CD8-positive, alpha-beta memory T cell (primary cell): Measurements from ENCODE around the gene ZNF750. TPM values are rescaled to one million over a fixed set of nuclear protein-coding genes. Genes with fewer than 3 reads are reported as not detected.

Experiments
- CTCF ChIA-PET: fragments of 350-600 bp; sonication (Branson Sonifier 250); formaldehyde crosslinking; loops from one replicate; lab custom pipeline; 2021; ENCODE audit warnings: antibody characterized with exemption; lab: Charles Lee
- POLR2A ChIA-PET: fragments of 350-600 bp; sonication (Branson Sonifier 250); formaldehyde crosslinking; loops from one replicate; lab custom pipeline; 2021; ENCODE audit warnings: antibody characterized with exemption; lab: Charles Lee
- DNase-seq, 5 donors: peaks; one replicate each; pipeline versions ENCODE4 v3.0.0 to v3.0.0-alpha.2; 2020 to 2022; ENCODE audit warnings: mixed read lengths in 1 of 5
- H3K27ac ChIP-seq: one replicate; pipeline ENCODE4 v1.7.0; 2013; ENCODE audit warnings: low read depth, mild to moderate bottlenecking, low read length, moderate library complexity
- H3K27me3 ChIP-seq: 2 replicates; pipeline ENCODE4 v1.7.0; 2013; ENCODE audit warnings: low read length, mild to moderate bottlenecking; ENCODE audit not compliant: insufficient read depth, poor library complexity, severe bottlenecking
- H3K36me3 ChIP-seq: 2 replicates; pipeline ENCODE4 v1.7.0; 2013; ENCODE audit warnings: mild to moderate bottlenecking, low read length, moderate library complexity; ENCODE audit not compliant: insufficient read depth
- H3K4me1 ChIP-seq: 2 replicates; pipeline ENCODE4 v1.7.0; 2013; ENCODE audit warnings: mild to moderate bottlenecking, low read length, moderate library complexity; ENCODE audit not compliant: insufficient read depth
- H3K4me3 ChIP-seq: 2 replicates; pipeline ENCODE4 v1.7.0; 2013; ENCODE audit warnings: mild to moderate bottlenecking, low read length
- H3K9me3 ChIP-seq: 2 replicates; pipeline ENCODE4 v1.7.0; 2013; ENCODE audit warnings: mild to moderate bottlenecking, low read length
- H3K27ac Mint-ChIP-seq, 8 donors: one replicate each; pipeline ENCODE4 v1.8.0; 2020 to 2021; ENCODE audit warnings: mixed read lengths in 8 of 8, mild to moderate bottlenecking in 6 of 8, inconsistent platforms in 3 of 8, moderate library complexity in 3 of 8
- H3K27me3 Mint-ChIP-seq, 2 donors: one replicate each; pipeline ENCODE4 v1.8.0; 2020 to 2021; ENCODE audit warnings: mixed read lengths in 2 of 2, mild to moderate bottlenecking in 1 of 2, moderate library complexity in 1 of 2
- H3K36me3 Mint-ChIP-seq, 3 donors: one replicate each; pipeline ENCODE4 v1.8.0; 2020 to 2021; ENCODE audit warnings: mixed read lengths in 3 of 3, inconsistent platforms in 1 of 3, mild to moderate bottlenecking in 1 of 3
- H3K4me1 Mint-ChIP-seq, 3 donors: one replicate each; pipeline ENCODE4 v1.8.0; 2020 to 2021; ENCODE audit warnings: mixed read lengths in 3 of 3, inconsistent platforms in 1 of 3, mild to moderate bottlenecking in 1 of 3
- H3K4me3 Mint-ChIP-seq, 7 donors: one replicate each; pipeline ENCODE4 v1.8.0; 2020 to 2021; ENCODE audit warnings: mixed read lengths in 7 of 7, mild to moderate bottlenecking in 6 of 7, moderate library complexity in 4 of 7, inconsistent platforms in 2 of 7
- H3K9me3 Mint-ChIP-seq, 5 donors: one replicate each; pipeline ENCODE4 v1.8.0; 2020 to 2022; ENCODE audit warnings: mixed read lengths in 5 of 5, mild to moderate bottlenecking in 3 of 5, moderate library complexity in 2 of 5, inconsistent platforms in 1 of 5
- polyA plus RNA-seq: library from polyadenylated mRNA; unstranded; fragments of 300-500 nt; fragmentation: Illumina TruSeq; gene quantifications from one replicate; pipeline ENCODE4 v1.2.3, GENCODE V29; 2021
- total RNA-seq, 2 experiments: library from RNA; stranded (reverse); gene quantifications; one replicate each; pipeline ENCODE4 v1.2.3, GENCODE V29; 2021

Gene ZNF750
- total RNA-seq (not detected), polyA plus RNA-seq (not detected)

DNA sequence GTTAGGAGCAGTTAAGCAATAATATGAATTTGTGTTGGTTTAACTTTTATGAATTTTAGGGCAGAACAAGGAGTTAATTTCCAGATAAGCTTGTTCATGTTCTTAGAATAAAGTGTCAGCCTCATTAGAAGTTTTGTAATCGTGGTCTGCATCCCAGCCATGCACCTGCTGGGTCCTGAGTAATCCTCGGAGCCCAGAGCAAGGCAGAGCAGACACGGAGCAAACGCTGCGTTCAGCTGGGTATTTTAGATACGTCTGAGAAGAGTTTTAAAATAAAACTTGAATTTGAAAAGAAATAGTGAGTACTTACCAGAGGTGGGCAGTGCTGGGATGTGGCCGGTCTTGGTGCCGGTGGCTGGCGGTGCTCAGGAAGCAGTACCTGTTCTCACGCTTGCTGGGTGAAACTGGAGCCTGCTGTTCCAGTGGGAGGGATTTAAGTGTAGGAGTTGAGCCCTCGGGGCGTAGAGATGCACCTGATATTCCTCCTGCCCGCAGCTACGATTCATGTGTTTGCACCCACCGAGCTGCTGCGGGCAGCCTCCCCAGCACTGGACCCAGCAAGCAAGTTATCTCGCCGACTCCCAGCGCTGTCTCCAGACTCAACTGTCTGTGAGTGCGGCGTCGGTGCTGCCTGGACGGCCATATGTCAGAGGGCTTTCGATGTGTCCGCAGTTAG lies at the start of gene ZNF750:
TSS of gene ZNF750 (minus strand) at position 406 of the 676 bp plus-strand sequence. CDS start 7,568 bp downstream, outside the sequence.
- Histone ChIP-seq H3K4me1 (no peaks in the 10 kb centered on the region), H3K4me3 (no peak within 1 kb of the TSS), H3K27me3 (no peaks in the 10 kb centered on the region), H3K27ac (no peak within 1 kb of the TSS), H3K36me3 (no peaks in the 10 kb centered on the region), H3K9me3 (no peaks in the 10 kb centered on the region)
- Mint-ChIP-seq H3K27me3 (no peaks in the 10 kb centered on the region), H3K4me1 (peaks cover 0 to 6% (median 3%) of the 10 kb centered on the region in 3 donors), H3K9me3 (no peaks in the 10 kb centered on the region), H3K27ac (peak within 1 kb of the TSS in 1 of 8 donors; percentile 30), H3K4me3 (peak within 1 kb of the TSS in 1 of 7 donors; percentile 9), H3K36me3 (peaks cover 0 to 8% (median 2%) of the 10 kb centered on the region in 3 donors)
- POLR2A ChIA-PET = no interaction called here
- CTCF ChIA-PET = interaction anchor here (1.4 kb wide), 1 partner anchor 44 kb away, joined by 3 read pairs; no protein-coding TSS in a partner anchor
- no peak for DNase-seq

DNA sequence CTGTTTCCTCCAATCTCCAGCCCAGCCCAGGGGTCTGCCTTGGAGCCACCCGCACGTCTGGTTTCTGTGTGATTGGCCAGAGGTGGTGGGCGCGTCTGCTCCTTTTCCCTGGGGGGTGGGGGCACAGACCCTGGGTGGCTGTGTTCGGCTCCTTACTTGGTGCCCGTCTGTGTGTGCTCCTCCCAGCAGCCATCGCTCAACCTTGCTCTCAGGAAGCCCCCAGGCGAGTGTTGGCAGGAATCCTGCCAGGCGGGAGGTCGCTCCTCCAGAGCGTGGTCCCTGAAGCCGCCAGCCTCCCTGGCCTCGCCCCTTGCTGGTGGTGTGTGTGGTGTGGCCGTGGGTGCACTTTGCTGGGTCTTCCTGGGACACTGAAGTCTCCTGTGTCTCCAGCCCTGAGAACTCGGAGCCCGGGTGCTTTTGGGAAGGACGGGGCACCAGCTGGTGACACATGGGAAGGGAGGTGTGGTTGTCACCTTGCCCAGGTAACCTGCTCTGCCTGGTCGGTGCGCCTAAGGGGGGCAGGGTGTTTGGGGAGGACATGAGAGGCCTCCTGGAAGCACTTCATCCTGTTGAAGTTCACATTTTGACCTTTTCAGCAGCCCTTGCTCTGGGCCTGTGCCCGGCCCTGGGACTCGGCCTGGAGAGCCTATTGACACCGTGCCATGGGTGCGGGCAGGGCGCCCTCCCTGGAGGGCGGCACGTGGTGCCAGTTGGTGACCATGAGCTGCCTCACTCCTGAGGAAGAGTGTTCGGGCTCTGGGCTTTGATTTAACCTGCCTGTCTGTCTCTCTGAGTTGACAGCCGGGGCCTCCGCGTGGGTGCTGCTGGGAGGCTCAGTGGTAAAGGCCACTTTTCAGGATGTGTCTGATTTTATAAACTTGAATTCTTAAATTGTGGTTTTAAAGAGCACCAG lies 49.0 kb upstream of the ZNF750 start:
- H3K4me1 Mint-ChIP-seq = peaks cover 62 to 74% (median 74%) of the 10 kb centered on the region in 3 donors
- peak overlapping the region in 4 of 8 donors; percentile 5 to 97 (median 38) for H3K27ac Mint-ChIP-seq
- ChIA-PET CTCF (no interaction called here), POLR2A (no interaction called here)
- no peaks in the 10 kb centered on the region for H3K27me3 Mint-ChIP-seq
- no peak for DNase-seq
- Histone ChIP-seq H3K9me3 (no peaks in the 10 kb centered on the region), H3K27ac (no peak overlapping the region), H3K4me3 (no peak overlapping the region), H3K27me3 (no peaks in the 10 kb centered on the region), H3K4me1 (peaks cover 43% of the 10 kb centered on the region), H3K36me3 (no peaks in the 10 kb centered on the region)
- H3K9me3 Mint-ChIP-seq = no peaks in the 10 kb centered on the region
- peak overlapping the region in 1 of 7 donors; percentile 23 for H3K4me3 Mint-ChIP-seq
- peaks cover under 1 to 46% (median 19%) of the 10 kb centered on the region in 3 donors for H3K36me3 Mint-ChIP-seq

DNA sequence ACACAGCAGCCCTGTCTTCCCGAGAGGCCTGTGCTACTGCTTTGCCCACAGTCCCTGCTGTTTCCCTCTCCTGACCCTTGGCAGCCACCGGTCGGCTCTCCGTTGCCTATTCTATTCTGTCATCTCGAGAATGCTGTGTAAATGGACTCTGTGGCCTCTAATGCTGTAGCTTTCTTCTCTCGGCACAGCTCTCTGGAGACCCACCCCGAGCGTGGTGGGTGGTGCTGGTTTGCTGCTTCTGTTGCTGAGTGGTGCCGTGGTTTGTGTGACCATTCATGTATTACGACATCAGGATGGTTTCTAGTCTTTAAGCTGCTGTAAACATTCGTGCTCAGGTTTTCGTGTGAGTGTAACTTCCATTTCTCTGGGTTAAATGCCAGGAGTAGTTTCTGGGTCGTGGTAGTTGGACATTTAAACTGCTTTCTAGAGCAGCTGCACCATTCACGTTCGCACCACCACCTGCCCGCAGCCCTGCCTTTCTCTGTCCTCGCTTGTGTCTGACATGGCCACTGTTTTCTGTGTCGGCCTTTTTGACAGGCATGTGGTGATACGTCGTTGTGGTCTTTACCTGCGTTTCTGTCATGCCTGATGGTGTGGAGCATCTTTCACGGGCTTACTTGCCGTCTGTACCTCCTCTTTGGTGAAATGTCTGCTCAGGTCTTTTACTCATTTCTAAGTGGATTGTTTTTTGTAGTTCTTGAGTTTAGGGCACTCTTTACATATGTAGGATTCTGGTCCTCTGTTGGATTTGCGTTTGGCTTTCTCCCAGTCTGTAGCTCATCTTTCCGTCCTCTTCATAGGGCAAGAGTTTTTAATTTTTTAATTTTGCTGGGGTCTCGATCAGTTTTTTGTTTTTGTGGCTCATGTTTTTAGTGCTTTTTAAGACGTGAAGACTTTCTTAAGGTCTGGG lies 47.7 kb upstream of the ZNF750 start:
- no peak overlapping the region for H3K4me3 ChIP-seq
- peaks cover 62 to 74% (median 74%) of the 10 kb centered on the region in 3 donors for H3K4me1 Mint-ChIP-seq
- H3K27me3 ChIP-seq = no peaks in the 10 kb centered on the region
- DNase-seq = no peak
- H3K27ac ChIP-seq = no peak overlapping the region
- CTCF ChIA-PET = no interaction called here
- H3K27ac Mint-ChIP-seq = peak overlapping the region in 7 of 8 donors; percentile 80 to 97 (median 88)
- H3K4me3 Mint-ChIP-seq = peak overlapping the region in 6 of 7 donors; percentile 9 to 66 (median 40)
- POLR2A ChIA-PET = interaction anchor here (0.6 kb wide), 1 partner anchor 420 kb away, joined by 3 read pairs; no protein-coding TSS in a partner anchor
- H3K36me3 ChIP-seq = no peaks in the 10 kb centered on the region
- no peaks in the 10 kb centered on the region for H3K9me3 Mint-ChIP-seq
- no peaks in the 10 kb centered on the region for H3K27me3 Mint-ChIP-seq
- H3K9me3 ChIP-seq = no peaks in the 10 kb centered on the region
- peaks cover 42% of the 10 kb centered on the region for H3K4me1 ChIP-seq
- H3K36me3 Mint-ChIP-seq = peaks cover 0 to 40% (median 19%) of the 10 kb centered on the region in 3 donors

DNA sequence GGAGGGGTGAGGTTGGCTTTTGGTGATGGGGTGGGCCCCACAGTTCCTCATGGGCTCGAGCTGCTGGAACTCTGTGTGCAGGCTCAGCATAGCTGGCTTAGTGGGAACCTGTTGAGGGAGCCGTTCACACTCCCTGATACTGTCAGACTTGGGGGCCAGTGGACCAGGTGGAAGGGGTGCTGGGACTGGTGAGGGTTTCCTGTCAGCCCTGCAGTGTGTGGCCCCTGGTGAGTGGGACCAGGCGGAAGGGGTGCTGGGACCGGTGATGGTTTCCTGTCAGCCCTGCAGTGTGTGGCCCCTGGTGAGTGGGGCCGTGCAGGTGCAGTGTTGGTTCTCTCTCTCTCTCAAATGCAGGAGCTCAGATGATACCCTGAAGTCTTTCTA lies 45.1 kb upstream of the ZNF750 start:
- peak overlapping the region; percentile 76 for H3K27ac ChIP-seq
- ChIA-PET POLR2A (interaction anchor here (0.6 to 3.5 kb wide), 4 partner anchors 12 to 49 kb away, joined by 3 to 24 read pairs (median 5); no protein-coding TSS in a partner anchor), CTCF (interaction anchor here (0.7 to 2.4 kb wide), 11 partner anchors 8 to 313 kb away, joined by 3 to 15 read pairs (median 3); no protein-coding TSS in a partner anchor)
- DNase-seq = peak; percentile 34 to 76 (median 43)
- peaks cover 0 to 24% (median 13%) of the 10 kb centered on the region in 3 donors for H3K36me3 Mint-ChIP-seq
- H3K27ac Mint-ChIP-seq = peak overlapping the region; percentile 97 to 100 (median 100)
- no peaks in the 10 kb centered on the region for H3K27me3 ChIP-seq
- peaks cover 68 to 87% (median 84%) of the 10 kb centered on the region in 3 donors for H3K4me1 Mint-ChIP-seq
- no peaks in the 10 kb centered on the region for H3K27me3 Mint-ChIP-seq
- peak overlapping the region; percentile 69 to 88 (median 87) for H3K4me3 Mint-ChIP-seq
- H3K36me3 ChIP-seq = no peaks in the 10 kb centered on the region
- no peaks in the 10 kb centered on the region for H3K9me3 ChIP-seq
- H3K4me1 ChIP-seq = peaks cover 55% of the 10 kb centered on the region
- no peaks in the 10 kb centered on the region for H3K9me3 Mint-ChIP-seq
- H3K4me3 ChIP-seq = no peak overlapping the region

DNA sequence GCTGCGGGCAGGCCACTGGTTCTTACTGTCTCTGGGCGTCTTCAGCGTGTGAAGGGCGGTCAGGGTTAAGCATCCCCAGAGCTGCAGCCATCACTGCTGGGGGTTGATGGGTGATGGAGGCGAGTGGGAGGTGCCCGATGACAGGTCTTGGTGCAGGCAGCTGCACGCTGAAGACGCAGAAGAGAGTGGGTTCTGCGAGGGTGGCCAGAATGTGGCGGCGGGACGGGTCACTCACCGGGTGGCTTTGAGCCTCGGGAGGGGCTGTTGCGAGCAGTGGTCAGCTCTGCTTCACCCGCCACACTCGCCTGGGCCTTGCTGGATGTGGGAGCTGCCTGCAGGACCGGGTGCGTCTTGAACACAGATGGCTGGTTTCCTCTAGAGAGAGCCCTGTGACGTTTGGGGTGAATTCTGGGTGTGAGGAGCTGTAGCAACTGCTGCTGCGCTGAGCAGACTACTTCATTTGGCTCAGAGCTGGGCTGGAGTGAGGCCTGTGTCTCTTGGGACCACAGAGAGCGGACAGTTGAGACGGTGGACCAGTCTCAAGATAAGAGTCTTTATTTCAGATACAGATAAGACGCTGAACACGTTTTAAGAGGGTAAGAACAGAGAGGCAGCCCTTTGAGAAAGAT lies 44.6 kb upstream of the ZNF750 start:
- peak overlapping the region; percentile 69 to 88 (median 87) for H3K4me3 Mint-ChIP-seq
- DNase-seq = peak in 3 of 5 donors; percentile 27 to 65 (median 48)
- CTCF ChIA-PET = interaction anchor here (0.7 to 2.4 kb wide), 9 partner anchors 9 to 314 kb away, joined by 3 to 15 read pairs (median 4); no protein-coding TSS in a partner anchor

DNA sequence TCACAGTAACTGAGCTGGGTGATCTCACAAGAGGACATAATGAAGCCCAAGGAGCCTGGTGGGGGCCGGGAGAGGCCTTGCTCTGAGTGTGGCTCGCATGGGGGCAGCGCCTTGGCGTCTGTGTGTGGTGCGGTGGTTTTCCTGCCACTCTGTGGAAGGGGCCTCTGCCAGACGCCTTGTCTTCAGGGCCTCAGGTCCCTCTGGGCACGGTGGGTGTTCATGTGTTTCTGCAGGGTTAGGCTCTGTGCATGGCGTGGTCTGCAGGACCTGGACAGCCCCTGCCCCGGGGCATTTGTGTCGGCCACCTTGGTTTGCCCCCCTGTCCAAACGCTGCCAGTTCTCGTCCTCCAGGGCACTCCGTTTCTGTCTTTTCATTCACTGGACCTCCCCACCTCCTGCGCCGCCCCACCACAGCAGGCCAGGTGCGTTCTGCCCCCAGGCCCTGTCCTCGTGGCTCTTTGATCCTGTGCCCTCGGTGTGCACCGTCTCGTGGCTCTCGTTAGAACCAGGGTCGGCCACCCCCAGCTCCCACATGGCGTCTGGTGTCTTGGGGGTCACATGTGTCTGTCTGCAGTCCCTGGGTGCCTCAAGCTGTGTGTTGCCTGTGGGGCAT lies 43.7 kb upstream of the ZNF750 start:
- Mint-ChIP-seq H3K9me3 (no peaks in the 10 kb centered on the region), H3K27ac (peak overlapping the region; percentile 97 to 100 (median 100)), H3K4me1 (peaks cover 79 to 96% (median 94%) of the 10 kb centered on the region in 3 donors), H3K27me3 (peaks cover 0 to 2% of the 10 kb centered on the region in 2 donors), H3K36me3 (peaks cover 0 to 29% (median 14%) of the 10 kb centered on the region in 3 donors), H3K4me3 (peak overlapping the region; percentile 69 to 88 (median 87))
- Histone ChIP-seq H3K27me3 (no peaks in the 10 kb centered on the region), H3K36me3 (no peaks in the 10 kb centered on the region), H3K4me1 (peaks cover 55% of the 10 kb centered on the region), H3K4me3 (peak overlapping the region; percentile 38), H3K27ac (peak overlapping the region; percentile 14), H3K9me3 (no peaks in the 10 kb centered on the region)
- POLR2A ChIA-PET = interaction anchor here (0.9 to 3.5 kb wide), 3 partner anchors 13 to 24 kb away, joined by 3 to 24 read pairs (median 3); no protein-coding TSS in a partner anchor
- DNase-seq = peak in 2 of 5 donors; percentile 19 to 61
- CTCF ChIA-PET = interaction anchor here (0.8 to 2.0 kb wide), 3 partner anchors 20 to 102 kb away, joined by 3 to 9 read pairs (median 7); no protein-coding TSS in a partner anchor

More for the DNA sequence above, 44.6 kb upstream of the ZNF750 start:
- Mint-ChIP-seq H3K9me3 (no peaks in the 10 kb centered on the region), H3K36me3 (peaks cover 0 to 24% (median 12%) of the 10 kb centered on the region in 3 donors), H3K27ac (peak overlapping the region; percentile 97 to 100 (median 100)), H3K4me1 (peaks cover 72 to 88% (median 84%) of the 10 kb centered on the region in 3 donors), H3K27me3 (no peaks in the 10 kb centered on the region)
- H3K4me3 ChIP-seq = no peak overlapping the region
- peak overlapping the region; percentile 76 for H3K27ac ChIP-seq
- H3K27me3 ChIP-seq = no peaks in the 10 kb centered on the region
- no peaks in the 10 kb centered on the region for H3K36me3 ChIP-seq
- no peaks in the 10 kb centered on the region for H3K9me3 ChIP-seq
- POLR2A ChIA-PET = interaction anchor here (0.7 to 3.5 kb wide), 3 partner anchors 12 to 49 kb away, joined by 3 to 24 read pairs (median 3); no protein-coding TSS in a partner anchor
- H3K4me1 ChIP-seq = peaks cover 55% of the 10 kb centered on the region
